ENCODE measurements around the gene SLC15A1. TPM values are rescaled to one million over a fixed set of nuclear protein-coding genes. Genes with fewer than 3 reads are reported as not detected.

SLC15A1 gene
- polyA plus RNA-seq, 1 experiment = not detected

DNA sequence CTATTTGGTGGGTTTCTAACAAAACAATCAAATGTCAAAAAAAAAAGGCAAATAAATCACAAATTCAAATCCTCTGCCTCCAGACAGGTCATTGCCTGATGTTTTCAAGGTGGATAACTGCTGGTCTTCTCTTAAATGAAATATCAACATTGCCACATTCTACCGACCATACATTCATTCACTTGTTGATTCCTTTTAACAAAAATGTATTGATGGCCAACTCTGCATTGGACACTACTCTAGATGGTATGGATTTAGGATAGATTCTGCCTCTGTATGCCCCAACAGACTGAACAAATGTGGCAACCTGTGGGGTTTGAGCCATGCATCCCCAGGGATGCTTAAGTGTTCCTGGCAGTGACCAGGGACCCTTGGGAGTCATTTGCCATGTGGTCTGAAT lies 88.0 kb downstream of the SLC15A1 start:
- no peak overlapping the region for H3K27ac ChIP-seq (ENCODE audit: low read depth, low read length)
- ChIA-PET CTCF (interaction anchor here (2.1 to 2.4 kb wide), 3 partner anchors 9 to 219 kb away, joined by 6 to 14 read pairs (median 8); no protein-coding TSS in a partner anchor), POLR2A (no interaction called here)
- TF ChIP-seq, protein P1, sequence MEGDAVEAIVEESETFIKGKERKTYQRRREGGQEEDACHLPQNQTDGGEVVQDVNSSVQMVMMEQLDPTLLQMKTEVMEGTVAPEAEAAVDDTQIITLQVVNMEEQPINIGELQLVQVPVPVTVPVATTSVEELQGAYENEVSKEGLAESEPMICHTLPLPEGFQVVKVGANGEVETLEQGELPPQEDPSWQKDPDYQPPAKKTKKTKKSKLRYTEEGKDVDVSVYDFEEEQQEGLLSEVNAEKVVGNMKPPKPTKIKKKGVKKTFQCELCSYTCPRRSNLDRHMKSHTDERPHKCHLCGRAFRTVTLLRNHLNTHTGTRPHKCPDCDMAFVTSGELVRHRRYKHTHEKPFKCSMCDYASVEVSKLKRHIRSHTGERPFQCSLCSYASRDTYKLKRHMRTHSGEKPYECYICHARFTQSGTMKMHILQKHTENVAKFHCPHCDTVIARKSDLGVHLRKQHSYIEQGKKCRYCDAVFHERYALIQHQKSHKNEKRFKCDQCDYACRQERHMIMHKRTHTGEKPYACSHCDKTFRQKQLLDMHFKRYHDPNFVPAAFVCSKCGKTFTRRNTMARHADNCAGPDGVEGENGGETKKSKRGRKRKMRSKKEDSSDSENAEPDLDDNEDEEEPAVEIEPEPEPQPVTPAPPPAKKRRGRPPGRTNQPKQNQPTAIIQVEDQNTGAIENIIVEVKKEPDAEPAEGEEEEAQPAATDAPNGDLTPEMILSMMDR (IDR thresholded peaks at IDR 0.05; ENCODE audit: low read depth, low read length) = no peak
- H3K4me3 ChIP-seq (ENCODE audit: low read depth, low read length) = no peak overlapping the region
- H3K9me3 ChIP-seq (ENCODE audit: control insufficient read depth, insufficient read depth, low read length) = no peaks in the 10 kb centered on the region; the same call in 1 of the 2 replicates
- H3K27me3 ChIP-seq (ENCODE audit: control insufficient read depth, insufficient read depth, low read length) = peaks cover 17% of the 10 kb centered on the region
- DNase-seq (ENCODE audit: low read depth, low spot score) = no peak

DNA sequence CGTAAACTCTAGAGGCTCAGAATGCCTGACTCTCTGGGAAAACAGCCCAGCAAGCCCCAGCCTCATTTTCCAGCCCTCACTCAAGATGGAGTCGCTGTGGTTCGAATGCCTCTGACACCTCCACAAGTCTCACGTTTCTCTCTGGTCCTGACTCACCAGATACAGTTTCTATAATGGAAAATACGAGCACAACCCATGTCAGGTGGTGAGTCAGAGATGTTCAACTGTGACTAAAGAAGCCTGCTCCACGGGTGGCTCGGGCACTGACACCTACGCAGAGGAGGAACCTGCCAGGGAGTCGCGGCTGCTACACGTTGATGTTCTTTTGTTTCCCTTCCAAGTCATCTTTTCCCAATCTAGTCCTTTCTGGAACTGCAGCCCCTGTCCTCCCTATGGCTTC lies 88.4 kb downstream of the SLC15A1 start:
- POLR2A ChIA-PET = no interaction called here
- Histone ChIP-seq H3K27ac (ENCODE audit: low read depth, low read length) (no peak overlapping the region), H3K27me3 (ENCODE audit: control insufficient read depth, insufficient read depth, low read length) (peaks cover 17% of the 10 kb centered on the region), H3K4me3 (ENCODE audit: low read depth, low read length) (no peak overlapping the region), H3K9me3 (ENCODE audit: control insufficient read depth, insufficient read depth, low read length) (no peaks in the 10 kb centered on the region; the same call in 1 of the 2 replicates)
- TF ChIP-seq, protein P1 (IDR thresholded peaks at IDR 0.05; ENCODE audit: low read depth, low read length) = no peak
- no peak for DNase-seq (ENCODE audit: low read depth, low spot score)
- CTCF ChIA-PET = no interaction called here

DNA sequence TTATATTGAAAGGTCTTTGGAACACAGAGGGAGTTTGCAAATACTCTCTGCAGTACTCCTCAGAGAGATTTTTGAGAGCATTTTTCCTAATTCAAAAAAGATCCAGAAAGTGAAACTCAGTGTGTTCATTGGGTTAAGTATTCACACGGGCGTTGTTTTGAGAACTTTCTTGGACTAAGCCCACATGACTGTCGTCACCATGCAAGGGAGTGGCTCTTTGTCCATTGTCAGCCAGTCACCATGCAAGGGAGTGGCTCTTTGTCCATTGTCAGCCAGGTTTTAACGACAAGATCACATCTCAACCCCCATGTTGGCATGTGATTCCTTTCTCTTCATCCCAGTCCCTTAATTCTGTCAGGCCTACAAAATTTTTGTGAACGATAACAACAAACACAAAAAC lies 94.3 kb downstream of the SLC15A1 start:
- CTCF ChIA-PET = no interaction called here
- Histone ChIP-seq H3K27ac (ENCODE audit: low read depth, low read length) (no peak overlapping the region), H3K9me3 (ENCODE audit: control insufficient read depth, insufficient read depth, low read length) (no peaks in the 10 kb centered on the region; the same call in 1 of the 2 replicates), H3K4me3 (ENCODE audit: low read depth, low read length) (no peak overlapping the region), H3K27me3 (ENCODE audit: control insufficient read depth, insufficient read depth, low read length) (peaks cover 7% of the 10 kb centered on the region)
- no peak for DNase-seq (ENCODE audit: low read depth, low spot score)
- TF ChIP-seq, protein P1 (IDR thresholded peaks at IDR 0.05; ENCODE audit: low read depth, low read length) = no peak
- POLR2A ChIA-PET = no interaction called here

DNA sequence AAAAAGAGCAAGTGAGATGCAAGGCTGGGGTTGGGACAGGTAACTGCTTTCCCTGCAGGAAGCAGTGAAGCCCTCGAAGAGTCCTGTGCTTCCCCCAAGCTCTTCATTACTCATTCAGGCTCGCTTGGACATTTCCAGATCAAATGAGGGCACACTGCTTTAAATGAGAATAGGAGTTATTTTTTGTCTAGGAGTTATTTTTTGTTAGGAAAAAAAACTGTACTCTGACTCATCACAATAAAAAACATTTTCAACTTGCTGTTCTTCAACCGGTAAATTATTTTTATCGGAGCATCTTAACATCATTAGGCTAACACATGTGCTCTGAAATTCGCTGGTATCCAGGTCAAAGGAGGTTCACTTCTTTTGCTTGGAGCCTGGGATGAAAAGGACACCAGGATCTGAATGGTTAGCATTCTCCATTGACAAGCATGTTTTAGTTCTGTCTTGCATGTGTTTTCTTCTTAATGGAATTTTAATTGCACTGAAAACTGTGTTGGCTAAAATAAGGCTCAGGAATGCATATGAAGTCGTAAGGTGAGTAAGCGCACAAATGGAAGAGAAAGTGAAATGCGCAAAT lies 94.9 kb downstream of the SLC15A1 start:
- no peak for DNase-seq (ENCODE audit: low read depth, low spot score)
- H3K4me3 ChIP-seq (ENCODE audit: low read depth, low read length) = no peak overlapping the region
- TF ChIP-seq, protein P1 (IDR thresholded peaks at IDR 0.05; ENCODE audit: low read depth, low read length) = no peak
- peaks cover 6% of the 10 kb centered on the region for H3K27me3 ChIP-seq (ENCODE audit: control insufficient read depth, insufficient read depth, low read length)
- POLR2A ChIA-PET = no interaction called here
- CTCF ChIA-PET = no interaction called here
- no peak overlapping the region for H3K27ac ChIP-seq (ENCODE audit: low read depth, low read length)
- H3K9me3 ChIP-seq (ENCODE audit: control insufficient read depth, insufficient read depth, low read length) = no peaks in the 10 kb centered on the region; the same call in 1 of the 2 replicates

DNA sequence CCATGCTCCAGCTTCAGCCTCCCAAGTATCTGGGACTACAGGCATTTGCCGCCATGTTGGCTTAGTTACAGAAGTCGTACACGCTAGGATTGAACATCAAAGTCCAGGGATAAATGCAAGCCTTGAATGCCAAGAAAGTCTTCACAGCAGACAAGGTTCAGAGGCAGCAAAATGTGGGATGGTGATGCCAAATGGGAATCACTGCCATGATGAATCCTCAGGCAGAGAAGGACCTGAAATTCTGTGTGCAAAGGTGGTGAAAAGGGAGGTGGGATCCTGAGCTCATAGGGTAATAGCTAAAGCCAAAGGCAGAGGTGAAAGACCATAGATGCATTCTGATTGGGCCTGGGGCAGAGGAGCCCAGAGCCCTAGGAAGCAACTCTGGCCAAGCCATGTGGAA lies 96.2 kb downstream of the SLC15A1 start:
- CTCF ChIA-PET = interaction anchor here (0.6 to 2.1 kb wide), 6 partner anchors 9 to 1885 kb away, joined by 3 to 6 read pairs (median 4); no protein-coding TSS in a partner anchor
- POLR2A ChIA-PET = no interaction called here

More for the DNA sequence above, 96.2 kb downstream of the SLC15A1 start:
- no peak overlapping the region for H3K4me3 ChIP-seq (ENCODE audit: low read depth, low read length)
- TF ChIP-seq, protein P1 (IDR thresholded peaks at IDR 0.05; ENCODE audit: low read depth, low read length) = no peak
- H3K27ac ChIP-seq (ENCODE audit: low read depth, low read length) = no peak overlapping the region
- no peak for DNase-seq (ENCODE audit: low read depth, low spot score)
- no peaks in the 10 kb centered on the region; the same call in 1 of the 2 replicates for H3K9me3 ChIP-seq (ENCODE audit: control insufficient read depth, insufficient read depth, low read length)
- H3K27me3 ChIP-seq (ENCODE audit: control insufficient read depth, insufficient read depth, low read length) = peaks cover 2% of the 10 kb centered on the region

Measured in AG04450 (cell line).